GM21737 (cell line): ENCODE measurements around the gene PBRM1.
"Not testable (repeated sequence)": the region's sequence is repeated elsewhere in the genome, so short reads cannot be mapped to it uniquely, and the experiment has no call there.

Experiments
- ATAC-seq: cut with Tn5 transposase; IDR thresholded peaks from one replicate; pipeline ENCODE4 v1.9.1; 2021; ENCODE audit warnings: mild to moderate bottlenecking, moderate library complexity; ENCODE audit not compliant: unreplicated experiment

The PBRM1 gene

GRCh38 chr3:52685709-52686691, at the start of gene PBRM1, which contains the start of gene GNL3:
Gene PBRM1 (minus strand): TSS chr3:52685913.
Gene GNL3 (plus strand): TSS chr3:52686032. CDS start chr3:52686093, 61 bp downstream.
- peak; percentile 70 for ATAC-seq

- no peak for ATAC-seq
Measured at GRCh38 chr3:52733256-52733891, 47.7 kb upstream of the PBRM1 start.

- no peak for ATAC-seq
Measured at GRCh38 chr3:52731590-52731989, 45.9 kb upstream of the PBRM1 start.

- ATAC-seq, result no peak
Measured at GRCh38 chr3:52730681-52731080, 45.0 kb upstream of the PBRM1 start.

- not testable (repeated sequence) for ATAC-seq
Measured at GRCh38 chr3:52728753-52729152, 43.0 kb upstream of the PBRM1 start.

- no peak for ATAC-seq
Measured at GRCh38 chr3:52724511-52724910, 38.8 kb upstream of the PBRM1 start.

GRCh38 chr3:52723935-52724334, 38.2 kb upstream of the PBRM1 start:
- ATAC-seq, result no peak

GRCh38 chr3:52722491-52722890, 36.8 kb upstream of the PBRM1 start:
- no peak for ATAC-seq

- ATAC-seq, result no peak
Measured at GRCh38 chr3:52721730-52722008, 36.0 kb upstream of the PBRM1 start.

- peak; percentile 65 for ATAC-seq
Measured at GRCh38 chr3:52721002-52721729, 35.5 kb upstream of the PBRM1 start.

GRCh38 chr3:52719618-52720017, 33.9 kb upstream of the PBRM1 start:
- no peak for ATAC-seq

GRCh38 chr3:52715714-52716305, 30.1 kb upstream of the PBRM1 start:
- ATAC-seq, result no peak

GRCh38 chr3:52714335-52715302, 28.9 kb upstream of the PBRM1 start:
- ATAC-seq, result no peak

GRCh38 chr3:52712291-52713212, 26.8 kb upstream of the PBRM1 start:
- ATAC-seq, result no peak

- ATAC-seq, result no peak
Measured at GRCh38 chr3:52710512-52710911, 24.8 kb upstream of the PBRM1 start.

- no peak for ATAC-seq
Measured at GRCh38 chr3:52707585-52707984, 21.9 kb upstream of the PBRM1 start.

GRCh38 chr3:52705688-52706686, 20.3 kb upstream of the PBRM1 start, which contains the start of the genes GLT8D1 and SPCS1:
Gene GLT8D1 (minus strand): TSS chr3:52705791. CDS start chr3:52700460, 5,331 bp downstream.
Gene SPCS1 (plus strand): TSS chr3:52706106. CDS start chr3:52706247, 141 bp downstream.
- ATAC-seq, result peak; percentile 79

GRCh38 chr3:52705438-52705687, 19.6 kb upstream of the PBRM1 start:
- ATAC-seq, result no peak
